GM18861 (cell line): ENCODE measurements around the gene B4GAT1.
"Not testable (repeated sequence)": the region's sequence is repeated elsewhere in the genome, so short reads cannot be mapped to it uniquely, and the experiment has no call there.

Source experiments
- ATAC-seq: cut with Tn5 transposase; IDR thresholded peaks from one replicate; pipeline ENCODE4 v1.9.1; 2021; ENCODE audit not compliant: unreplicated experiment

Gene B4GAT1

GRCh38 chr11:66326261-66327111 lies 20.9 kb downstream of the B4GAT1 start:
- ATAC-seq: no peak

DNA sequence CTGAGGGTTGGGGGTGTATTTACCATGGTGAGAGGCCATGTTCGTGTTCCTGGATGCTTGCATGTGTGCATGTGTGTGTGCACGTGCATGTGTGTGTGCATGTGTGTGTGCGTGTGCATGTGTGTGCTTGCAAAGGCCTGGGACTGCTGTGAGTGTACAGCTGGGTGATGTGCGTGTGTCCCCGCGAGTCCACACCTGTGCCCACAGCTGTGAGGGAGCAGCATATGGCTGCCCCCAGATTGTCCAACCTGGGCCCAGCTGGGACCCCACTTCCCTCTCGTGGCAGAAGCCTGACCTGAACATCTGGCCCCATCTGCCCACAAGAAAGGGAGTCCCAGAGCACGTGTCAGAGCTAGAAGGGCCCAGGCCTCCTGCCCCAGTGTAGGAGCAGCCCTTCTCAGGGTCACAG lies 22.2 kb downstream of the B4GAT1 start:
- ATAC-seq: no peak

DNA sequence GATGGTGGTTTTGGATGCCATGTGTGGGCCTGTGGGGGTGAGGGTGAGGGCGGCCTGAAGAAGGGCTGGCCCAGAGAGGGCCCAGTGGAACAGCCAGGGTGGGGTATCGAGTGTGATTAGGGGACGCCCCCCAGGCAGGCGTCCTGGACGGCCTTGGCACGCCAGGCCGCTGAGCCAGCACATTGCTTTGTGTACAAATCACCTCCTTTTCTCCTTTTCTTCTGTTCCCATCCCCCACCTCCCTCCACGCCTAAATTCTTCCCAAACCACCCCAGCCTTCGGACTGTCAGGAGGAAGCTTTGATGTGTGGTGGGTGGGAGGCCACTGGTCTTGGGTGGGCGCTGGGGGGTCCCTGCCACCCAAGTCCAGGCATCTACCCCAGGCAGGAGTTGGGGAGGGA lies 22.8 kb downstream of the B4GAT1 start:
- no peak for ATAC-seq

DNA sequence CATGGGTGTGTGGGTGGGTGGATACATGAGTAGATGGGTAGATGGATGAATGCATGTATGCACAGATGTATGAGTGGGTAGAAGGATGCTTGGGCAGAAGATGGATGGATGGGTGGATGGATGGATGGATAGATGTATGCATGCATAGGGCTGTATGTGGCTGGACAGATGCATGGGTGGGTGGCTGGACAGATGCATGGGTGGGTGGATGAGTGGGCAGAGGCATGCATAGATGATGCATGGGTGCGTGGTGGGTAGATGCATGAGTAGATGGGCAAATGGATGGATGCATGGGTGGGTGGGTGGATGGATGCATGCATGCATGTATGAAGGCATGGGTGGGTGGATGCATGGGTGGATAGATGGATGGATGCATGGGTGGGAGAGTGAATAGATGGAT lies 23.7 kb downstream of the B4GAT1 start:
- ATAC-seq: no peak

DNA sequence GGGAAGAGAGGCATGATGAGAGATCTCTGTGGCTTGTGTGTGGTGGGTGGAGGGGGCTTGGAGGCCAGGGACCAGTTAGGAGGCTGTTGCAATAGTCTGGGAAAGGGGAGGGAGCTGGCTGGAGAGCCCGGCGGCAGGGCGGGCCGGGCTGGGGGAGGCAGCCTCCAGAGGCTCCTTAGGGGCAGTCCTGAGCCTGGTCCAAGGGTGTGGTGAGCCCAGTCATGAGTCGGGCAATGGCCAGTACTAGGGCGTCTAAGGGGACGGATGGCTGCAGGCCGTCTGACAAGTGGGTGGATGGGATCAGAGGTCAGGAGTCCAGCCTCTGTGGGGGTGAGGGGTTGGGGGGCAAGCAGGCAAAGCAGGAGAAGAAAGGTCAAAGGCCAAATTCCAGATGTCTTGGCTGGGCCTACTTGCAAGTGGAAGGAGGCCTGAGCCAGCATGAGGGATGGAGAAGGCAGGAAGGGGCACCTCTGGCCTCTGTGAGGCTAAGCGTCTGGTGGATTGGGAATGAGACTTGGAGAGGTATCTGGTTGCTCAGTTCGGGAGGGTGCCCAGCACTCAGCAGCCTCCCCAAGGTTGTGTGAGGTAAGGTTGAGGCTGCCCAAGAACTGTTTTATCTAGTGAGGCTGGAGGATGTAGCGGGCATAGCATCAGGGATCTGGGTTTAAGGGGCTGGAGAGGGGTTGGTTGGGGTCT lies 24.5 kb downstream of the B4GAT1 start:
- no peak for ATAC-seq

DNA sequence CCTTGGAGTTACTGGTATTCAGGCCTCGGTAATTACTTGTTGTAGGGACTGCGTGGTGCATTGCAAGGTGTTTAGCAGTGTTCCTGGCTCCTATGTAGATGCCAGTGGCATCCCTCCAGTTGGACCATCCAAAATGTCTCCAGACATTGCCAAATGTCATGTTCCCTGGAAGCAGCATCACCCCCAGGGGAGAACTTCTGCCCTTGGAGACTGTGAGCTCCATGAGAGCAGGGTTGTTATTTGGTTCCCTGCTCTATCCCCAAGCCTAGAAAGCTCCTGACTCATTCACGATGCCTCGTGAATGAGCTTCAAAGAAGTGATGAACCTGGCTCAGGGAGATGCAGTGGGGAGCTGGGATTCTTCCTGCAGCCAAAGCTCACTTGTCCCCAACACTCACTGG lies 25.8 kb downstream of the B4GAT1 start:
- no peak for ATAC-seq

GRCh38 chr11:66320748-66321147 lies 26.7 kb downstream of the B4GAT1 start:
- ATAC-seq: not testable (repeated sequence)

DNA sequence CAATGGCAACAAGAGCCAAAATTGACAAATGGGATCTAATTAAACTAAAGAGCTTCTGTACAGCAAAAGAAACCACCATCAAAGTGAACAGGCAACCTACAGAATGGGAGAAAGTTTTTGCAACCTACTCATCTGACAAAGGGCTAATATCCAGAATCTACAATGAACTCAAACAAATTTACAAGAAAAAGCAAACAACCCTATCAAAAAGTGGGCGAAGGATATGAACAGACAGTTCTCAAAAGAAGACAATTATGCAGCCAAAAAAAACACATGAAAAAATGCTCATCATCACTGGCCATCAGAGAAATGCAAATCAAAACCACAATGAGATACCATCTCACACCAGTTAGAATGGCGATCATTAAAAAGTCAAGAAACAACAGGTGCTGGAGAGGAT lies 27.1 kb downstream of the B4GAT1 start:
- not testable (repeated sequence) for ATAC-seq

GRCh38 chr11:66318600-66318970 lies 28.8 kb downstream of the B4GAT1 start:
- no peak for ATAC-seq

DNA sequence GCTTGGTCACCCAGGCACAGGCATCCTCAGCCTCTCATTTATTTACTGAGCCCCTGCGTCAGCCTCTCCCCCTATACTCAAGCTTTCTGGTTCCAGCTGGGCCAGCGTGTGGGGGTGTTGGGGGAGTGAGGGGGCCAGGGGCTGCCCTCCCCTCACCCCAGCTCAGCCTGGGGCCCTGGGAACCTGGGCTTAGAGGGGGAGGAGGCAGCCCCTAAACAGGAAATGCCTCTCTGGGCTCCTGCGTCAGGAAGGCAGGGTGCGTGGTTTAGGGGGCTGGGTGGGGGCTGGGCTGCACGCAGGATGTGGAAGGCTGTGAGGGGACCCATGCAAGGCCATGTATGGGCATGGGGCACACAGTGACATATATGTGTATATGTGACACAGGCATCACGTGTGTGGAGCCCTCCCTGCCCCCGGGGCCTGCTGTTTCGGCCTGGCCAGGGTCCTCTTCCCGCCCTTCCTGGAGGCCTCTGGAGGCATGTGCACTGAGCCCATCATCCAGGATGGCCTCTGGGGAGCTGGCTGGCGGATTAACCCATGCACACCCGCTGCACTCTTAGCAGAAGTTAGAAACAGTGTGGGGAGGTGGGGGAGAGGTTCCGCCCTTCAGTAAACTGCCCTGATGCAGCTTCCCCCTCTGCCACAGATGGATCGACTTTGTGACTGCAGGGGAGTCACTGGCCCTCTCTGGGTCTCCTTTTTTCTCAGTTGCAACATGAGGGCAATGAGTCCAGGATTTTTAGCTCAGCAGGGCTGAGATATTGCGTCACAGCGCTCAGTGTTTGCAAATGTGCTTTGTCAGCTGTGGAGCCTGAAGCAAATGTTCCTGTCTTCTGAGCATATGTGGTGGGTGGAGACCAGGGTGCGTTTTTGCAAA lies 29.5 kb downstream of the B4GAT1 start:
- no peak for ATAC-seq

DNA sequence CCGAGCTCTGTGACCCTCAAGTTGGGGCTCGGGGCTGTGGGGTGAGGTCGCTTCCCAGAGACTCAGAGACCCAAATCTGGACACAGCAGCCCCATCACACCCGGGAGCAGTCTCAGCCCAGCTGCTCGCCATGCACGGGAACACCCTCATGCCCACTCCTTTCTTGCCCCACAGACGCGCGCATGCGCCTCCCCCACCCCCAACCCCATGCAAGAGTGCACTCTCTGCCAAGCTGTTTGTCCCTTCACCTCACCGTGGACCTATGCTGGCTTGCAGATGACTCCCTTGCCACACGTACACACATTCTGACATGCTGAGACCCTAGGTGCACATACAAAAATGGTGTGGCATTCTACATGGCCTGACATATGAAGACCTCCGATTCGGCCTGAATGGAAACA lies 30.1 kb downstream of the B4GAT1 start:
- ATAC-seq: no peak

GRCh38 chr11:66316849-66317251 lies 30.6 kb downstream of the B4GAT1 start, which contains the start of gene CD248:
CD248 (minus strand) TSS chr11:66317044; CDS start chr11:66317027, 17 bp downstream.
- no peak for ATAC-seq

- no peak for ATAC-seq
Observed at GRCh38 chr11:66315921-66316811, 31.3 kb downstream of the B4GAT1 start.

- no peak for ATAC-seq
Observed at GRCh38 chr11:66315498-66315885, 31.9 kb downstream of the B4GAT1 start.

DNA sequence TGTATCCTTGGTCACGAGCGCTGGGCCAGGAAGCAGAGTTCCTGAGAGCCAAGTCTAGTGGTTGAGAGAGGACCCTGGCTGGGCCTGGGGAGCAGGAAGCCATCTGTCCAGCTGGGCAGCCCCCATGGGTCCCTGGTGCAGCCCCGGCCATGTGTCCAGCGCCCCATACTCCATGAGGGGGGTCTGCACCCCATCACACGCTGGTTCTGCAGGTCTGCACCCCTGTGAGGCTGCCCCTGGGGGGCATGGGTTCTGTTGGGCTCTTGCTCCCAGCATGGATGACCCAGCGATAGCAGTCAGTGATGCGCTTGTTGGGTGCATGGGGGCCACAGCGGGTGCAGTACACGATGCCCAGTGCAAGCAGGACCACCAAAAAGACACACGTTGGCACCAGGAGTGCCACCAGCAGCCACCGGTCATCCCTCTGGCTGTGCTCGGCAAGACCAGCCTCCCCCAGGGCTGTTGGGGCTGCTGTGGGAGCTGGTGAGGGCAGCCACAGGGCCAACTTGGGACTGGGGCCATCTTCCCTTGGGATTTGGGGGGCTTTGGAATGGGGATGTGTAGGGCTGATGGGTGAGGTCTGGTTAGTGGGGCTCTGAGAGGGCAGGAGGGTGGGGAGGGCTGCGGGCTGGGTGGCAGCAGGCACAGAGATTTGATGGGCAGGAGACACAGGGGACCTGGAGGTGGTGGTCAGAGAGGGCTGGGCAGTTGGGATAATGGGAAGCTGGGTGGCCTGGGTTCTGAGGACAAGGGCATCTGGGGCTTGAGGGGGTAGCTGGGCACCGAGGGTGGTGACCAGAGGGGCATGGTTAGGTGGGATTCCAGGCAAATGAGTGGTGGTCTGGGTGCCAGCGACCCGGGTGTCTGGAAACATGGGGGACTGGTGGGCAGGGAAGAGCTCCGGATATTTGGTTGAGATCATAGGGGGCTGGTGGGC lies 32.6 kb downstream of the B4GAT1 start:
- ATAC-seq: no peak

DNA sequence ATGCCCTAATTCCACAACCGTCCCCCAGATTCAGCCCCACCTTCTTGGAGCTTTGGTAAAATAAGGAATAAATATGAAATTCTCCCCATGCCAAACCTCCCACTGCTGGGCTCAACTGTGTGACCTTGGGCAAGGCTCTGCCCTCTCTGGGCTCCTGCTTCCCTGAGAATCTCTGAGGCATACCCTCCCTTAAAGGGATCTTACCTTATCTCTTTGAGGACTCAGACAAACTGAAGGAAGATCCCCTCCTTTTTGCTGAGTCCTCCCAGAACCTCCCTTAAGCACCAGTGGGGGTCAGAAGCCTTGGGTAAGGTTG lies 33.3 kb downstream of the B4GAT1 start:
- no peak for ATAC-seq

GRCh38 chr11:66313321-66314185 lies 33.9 kb downstream of the B4GAT1 start:
- ATAC-seq: no peak

DNA sequence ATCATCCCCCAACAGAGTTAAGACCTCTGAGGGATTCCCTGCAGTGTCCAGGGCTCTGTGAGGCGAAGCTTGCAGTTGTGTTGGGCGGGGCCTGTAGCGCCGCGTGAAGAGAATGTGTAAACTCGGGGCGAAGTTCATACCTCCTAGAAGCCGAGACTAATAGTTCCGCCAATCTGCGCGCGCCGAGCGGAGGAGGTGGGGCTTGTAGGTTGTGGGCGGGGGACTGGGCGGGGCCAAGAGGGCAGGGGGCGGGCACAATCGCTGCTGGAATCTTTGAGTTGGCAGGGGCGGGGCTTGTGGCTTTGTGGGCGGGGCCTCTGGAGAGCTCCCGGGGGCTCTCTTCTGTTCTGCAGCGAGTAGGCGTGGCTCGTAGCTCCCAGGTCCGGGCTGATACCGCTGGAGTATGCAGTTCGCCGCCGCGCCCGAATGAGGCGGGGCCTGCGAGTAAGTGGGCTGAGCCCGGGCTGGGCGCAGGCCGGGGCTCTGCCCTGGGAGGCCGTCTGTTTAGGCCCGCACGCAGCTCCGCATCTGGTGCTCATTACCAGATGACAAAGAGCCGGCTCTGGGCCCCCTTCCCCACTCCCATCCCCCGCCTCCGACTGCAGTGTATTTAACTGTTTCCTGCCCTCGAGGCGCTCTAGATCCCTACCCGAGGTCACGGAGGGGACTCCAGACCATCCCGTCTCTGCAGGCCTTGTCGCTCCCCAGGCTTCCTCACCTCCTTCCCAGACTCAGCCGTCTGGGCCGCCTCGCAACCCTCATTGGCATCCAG lies 34.7 kb downstream of the B4GAT1 start:
- ATAC-seq: peak; percentile 51
